Endometrial microvascular endothelial cells (primary cell): Measurements from ENCODE around the gene TCF12. TPM values are rescaled to one million over a fixed set of nuclear protein-coding genes. Genes with fewer than 3 reads are reported as not detected.
"Not testable (repeated sequence)": the region's sequence is repeated elsewhere in the genome, so short reads cannot be mapped to it uniquely, and the experiment has no call there.

Experiments used
- in situ Hi-C: cut with HindIII; loops from 2 replicates; pipeline ENCODE4 v1.10.0; 2017; ENCODE audit warnings: low sequenced_read_pairs, low pct_unique_long_range_greater_than_20kb; ENCODE audit errors: inconsistent ontology term
- total RNA-seq: library from RNA; depleted of rRNA; stranded (reverse); fragments of >200 nt; gene quantifications from one replicate; pipeline ENCODE4 v1.2.3, GENCODE V29; 2015; ENCODE audit errors: inconsistent ontology term

The TCF12 gene
- total RNA-seq, 1 donor from 2014 or later, result 40.4 TPM

DNA sequence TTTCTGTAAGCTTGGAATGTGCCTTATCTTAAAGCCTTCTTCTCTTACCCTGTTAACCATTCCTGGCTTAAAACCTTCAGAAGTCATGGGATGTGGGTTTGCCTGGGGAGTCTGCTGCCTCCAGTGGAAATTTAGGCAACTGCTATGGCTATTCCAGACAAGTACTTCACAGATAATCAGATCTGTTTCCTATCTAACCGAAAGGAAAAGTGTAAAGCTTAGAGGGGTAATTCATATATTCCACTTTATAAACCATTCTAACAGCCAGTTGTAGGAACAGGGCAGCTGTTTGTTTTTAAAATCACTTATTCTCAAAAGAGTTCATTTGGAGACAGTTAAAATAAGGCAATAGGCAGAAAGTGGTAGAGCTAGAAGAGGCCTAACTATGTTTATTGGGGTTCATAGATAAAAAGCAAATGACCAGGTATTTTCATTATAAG is 219.9 kb downstream of the TCF12 start:
- in situ Hi-C loops, result loop anchor here (25.0 kb wide), 2 partner anchors 201 to 651 kb away; no protein-coding TSS in a partner anchor

DNA sequence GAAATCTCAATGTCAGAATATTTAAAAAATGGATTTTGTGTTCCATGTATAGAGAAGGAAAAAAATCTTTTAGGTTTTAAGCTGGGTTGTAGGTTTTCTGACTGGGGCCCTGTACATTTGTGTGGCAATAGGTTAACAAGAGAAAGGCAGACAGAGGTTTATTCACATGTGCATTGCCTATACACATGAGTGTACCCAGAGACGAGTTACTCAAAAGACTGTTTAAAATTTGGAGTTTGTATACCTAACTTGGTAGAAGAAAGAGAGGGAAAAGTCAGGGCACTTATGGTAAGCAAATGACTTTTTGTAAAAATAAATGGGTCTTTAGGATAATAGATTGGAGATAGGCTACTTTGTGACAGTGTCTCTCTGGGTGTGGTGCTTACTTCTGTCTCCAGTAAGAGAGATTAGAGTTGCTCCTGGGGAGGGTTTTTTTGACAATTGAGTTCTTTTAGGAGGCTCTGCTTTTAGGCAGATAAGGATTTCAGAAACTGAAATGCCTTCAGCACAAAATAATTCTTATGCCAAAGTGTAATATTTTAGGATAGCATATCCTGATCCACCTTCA is 225.2 kb downstream of the TCF12 start:
- in situ Hi-C loops, result loop anchor here (25.0 kb wide), 2 partner anchors 206 to 656 kb away; no protein-coding TSS in a partner anchor

DNA sequence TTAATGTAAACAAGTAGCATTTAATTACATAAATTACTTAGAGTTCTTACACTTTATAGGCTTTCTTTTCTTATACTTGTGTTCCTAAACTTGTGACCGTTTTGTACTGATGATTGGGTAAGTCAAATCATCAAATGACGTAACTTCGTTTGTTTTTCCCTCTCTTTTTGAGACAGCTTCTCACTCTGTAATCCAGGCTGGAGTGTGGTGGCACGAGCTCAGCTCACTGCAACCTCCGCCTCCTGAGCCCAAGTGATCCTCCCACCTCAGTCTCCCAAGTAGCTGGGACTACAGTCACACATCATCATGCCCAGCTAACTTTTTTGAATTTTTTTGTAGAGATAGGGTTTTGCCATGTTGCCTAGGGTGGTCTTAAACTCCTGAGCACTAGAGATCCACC is 226.0 kb downstream of the TCF12 start:
- in situ Hi-C loops, result loop anchor here (25.0 kb wide), 2 partner anchors 207 to 657 kb away; no protein-coding TSS in a partner anchor

DNA sequence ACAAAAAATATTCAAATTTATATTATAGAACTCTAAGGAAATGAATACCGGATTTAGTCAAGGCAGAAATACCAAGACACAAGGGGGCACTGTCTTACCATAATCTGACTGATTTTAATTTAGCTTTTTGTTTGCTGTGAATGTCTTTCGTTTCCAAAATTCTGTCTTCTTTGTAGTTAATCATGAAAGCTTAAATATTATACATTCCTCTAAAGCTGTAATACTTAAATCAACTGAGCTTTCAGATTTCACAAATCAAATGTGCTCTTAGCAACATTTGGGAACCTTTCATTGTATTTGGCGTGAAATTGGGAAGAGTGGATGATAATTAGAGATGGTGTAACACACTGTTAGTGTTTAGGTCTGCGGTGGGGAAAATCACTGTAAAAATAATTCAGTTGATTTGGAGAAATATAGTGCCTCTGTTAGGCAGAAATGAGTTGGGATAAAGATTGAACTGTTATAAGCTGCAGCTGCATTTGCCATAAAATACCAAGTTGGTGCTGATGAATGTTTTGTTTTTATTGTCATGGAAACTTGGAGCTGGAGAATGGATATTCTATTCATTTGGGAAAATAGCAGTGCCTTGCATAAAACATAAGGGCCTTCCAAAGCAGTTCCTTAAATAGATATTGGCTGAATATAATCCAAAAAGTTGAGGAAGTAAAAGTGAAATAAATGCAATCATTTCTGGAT is 228.2 kb downstream of the TCF12 start:
- in situ Hi-C loops, result loop anchor here (25.0 kb wide), 2 partner anchors 209 to 659 kb away; no protein-coding TSS in a partner anchor

DNA sequence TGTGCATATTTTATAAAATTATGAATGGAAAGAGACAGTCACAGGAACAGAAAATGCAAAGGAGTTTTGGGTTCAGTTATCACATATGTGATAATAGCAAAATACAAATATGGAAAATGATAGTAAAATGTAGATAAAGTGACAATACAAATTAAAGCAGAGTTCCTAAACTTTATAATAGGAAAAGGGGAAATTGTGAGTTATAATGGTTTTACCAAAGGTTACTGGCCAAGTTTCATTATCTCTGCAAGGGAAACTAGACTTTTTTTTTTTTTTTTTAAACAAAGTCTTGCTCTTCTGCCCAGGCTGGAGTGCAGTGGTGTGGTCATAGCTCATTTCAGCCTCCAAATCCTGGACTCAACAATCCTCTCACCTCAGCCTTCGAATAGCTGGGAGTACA is 229.2 kb downstream of the TCF12 start:
- in situ Hi-C loops, result loop anchor here (25.0 kb wide), 2 partner anchors 210 to 660 kb away; no protein-coding TSS in a partner anchor

DNA sequence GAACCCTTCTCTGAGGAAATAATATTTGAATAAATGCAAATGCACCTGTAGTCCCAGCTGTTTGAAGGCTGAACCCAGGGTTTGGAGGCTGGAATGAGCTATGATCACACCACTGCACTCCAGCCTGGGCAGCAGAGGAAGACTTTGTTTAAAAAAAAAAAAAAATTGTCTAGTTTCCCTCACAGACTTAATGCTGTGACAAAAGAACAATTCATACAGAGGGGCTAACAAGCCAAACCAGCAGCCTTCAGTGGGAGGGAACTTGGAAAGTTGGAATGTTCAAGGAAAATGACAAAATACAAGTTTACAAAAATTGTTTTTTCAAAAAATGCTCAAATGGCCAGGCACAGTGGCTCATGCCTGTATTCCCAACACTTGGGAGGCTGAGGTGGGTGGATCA is 229.8 kb downstream of the TCF12 start:
- in situ Hi-C loops, result loop anchor here (25.0 kb wide), 2 partner anchors 211 to 661 kb away; no protein-coding TSS in a partner anchor

DNA sequence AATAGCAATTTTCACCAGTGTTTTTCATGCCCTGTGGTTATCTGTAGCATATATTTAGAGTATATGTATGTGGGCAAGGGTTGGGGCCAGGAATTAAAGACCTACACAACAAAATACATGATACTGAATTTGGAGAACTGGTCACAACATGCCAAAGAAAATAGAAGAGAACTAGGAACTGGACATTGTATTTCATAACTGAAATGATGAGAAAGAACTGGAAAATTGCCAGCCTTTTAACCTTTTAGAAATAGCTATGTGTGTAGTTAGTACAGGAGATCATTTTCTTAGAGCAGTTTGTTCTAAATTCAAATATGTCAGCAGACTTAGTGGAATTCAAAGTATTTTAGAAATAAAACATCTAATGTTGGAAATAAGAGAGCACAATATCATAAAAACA is 230.8 kb downstream of the TCF12 start:
- in situ Hi-C loops, result loop anchor here (25.0 kb wide), 2 partner anchors 212 to 662 kb away; no protein-coding TSS in a partner anchor

DNA sequence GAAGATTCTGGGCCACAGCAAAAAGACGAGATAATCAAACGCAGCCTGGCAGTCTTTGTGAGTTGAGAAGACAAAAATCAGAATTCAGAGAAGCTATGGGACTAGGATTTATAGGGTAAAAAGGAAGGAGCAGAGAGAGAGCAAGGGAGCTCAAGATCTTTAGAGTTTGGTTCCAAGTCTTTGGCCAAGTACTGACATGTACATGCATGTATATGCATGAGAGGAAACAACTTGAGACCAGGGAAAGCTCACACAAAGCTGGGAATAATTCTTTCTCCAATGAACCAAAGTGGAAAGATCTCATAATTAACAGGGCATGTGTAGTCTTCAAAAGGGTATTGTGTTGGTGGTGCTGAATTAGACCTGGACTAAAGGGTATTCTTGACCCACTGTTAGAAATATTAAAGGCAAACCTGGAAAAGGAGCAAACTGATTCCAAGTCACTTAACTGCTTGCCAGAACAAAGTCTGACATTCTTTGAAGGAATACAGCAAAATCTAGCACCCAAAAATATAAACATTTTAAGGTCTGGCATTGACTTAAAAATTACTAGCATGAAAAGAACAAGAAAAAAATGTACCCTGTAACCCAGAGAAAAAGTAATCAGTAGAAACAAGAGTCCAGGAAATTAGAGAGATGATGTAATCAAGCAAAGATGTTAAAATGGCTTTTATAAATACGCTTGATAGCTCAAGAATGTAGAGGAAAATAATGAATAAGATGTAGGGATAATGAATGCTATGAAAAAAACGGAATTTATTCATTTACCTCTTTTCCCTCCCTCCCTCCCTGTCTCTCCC is 231.8 kb downstream of the TCF12 start:
- in situ Hi-C loops, result no loop called here

DNA sequence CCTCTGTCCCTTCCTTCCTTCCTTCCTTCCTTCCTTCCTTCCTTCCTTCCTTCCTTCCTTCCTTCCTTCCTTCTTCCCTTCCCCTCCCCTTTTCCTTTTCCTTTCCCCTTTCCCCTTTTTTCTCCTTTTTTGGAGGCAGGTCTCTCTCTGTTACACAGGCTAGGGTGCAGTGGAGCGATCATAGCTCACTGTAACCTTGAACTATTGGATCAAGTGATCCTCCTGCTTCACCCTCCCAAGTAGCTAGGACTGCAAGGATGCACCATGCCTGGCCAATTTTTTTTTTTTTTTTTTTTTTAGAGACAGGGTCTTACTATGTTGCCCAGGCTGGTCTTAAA is 232.4 kb downstream of the TCF12 start:
- in situ Hi-C loops, result not testable (repeated sequence)

DNA sequence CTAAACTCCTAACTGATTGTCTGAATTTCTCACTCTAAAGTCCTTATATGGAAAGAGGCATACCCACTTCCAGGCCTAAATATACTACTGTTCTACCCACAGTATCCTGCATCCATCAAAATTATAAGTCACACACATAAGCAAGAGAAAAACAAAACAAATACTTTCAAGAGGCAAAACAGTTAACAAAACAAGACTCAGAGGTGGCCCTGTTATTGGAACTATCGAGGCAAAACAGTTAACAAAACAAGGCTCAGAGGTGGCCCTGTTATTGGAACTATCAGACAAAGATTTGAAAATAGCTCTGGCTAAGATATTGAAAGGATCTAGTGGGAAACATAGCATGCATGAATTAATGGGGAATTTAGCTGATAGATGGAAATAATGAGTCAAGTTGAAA is 233.7 kb downstream of the TCF12 start:
- in situ Hi-C loops, result no loop called here

DNA sequence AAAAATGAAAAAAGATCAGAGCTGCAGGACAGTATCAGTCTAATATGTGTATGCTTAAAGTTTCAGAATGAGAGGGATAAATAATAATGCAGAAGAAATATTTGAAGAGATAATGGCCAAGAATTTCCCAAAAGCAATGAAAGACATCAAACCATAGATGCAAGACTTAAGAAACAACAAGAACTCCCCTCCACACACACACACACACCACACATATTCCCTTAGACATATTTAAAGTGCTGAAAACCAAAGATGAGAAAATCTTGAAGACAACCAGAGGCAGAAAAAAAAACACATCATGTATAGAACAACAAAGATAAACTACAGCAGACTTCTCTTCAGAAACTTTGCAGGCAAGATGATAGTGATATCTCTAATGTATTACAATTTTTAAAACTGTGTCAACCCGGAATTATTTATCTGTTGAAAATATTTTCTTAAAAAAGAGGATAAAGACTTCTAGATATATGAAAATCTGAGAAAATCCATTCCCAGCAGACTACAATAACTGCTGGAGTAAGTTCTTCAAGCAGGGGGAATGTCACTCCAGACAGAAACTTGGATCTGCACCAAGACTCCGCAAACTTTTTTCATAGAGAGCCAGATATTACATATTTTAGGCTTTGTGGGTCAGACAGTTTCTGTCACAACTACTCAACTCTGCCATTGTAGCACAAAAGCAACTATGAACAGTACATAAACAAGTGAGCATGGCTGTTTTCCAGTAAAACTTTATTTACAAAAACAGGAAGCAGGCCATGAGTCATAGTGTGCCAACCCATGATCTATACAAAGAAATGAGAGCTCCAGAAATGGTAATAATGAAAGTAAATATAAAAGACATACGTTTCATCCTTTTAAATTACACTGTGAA is 234.5 kb downstream of the TCF12 start:
- in situ Hi-C loops, result no loop called here

DNA sequence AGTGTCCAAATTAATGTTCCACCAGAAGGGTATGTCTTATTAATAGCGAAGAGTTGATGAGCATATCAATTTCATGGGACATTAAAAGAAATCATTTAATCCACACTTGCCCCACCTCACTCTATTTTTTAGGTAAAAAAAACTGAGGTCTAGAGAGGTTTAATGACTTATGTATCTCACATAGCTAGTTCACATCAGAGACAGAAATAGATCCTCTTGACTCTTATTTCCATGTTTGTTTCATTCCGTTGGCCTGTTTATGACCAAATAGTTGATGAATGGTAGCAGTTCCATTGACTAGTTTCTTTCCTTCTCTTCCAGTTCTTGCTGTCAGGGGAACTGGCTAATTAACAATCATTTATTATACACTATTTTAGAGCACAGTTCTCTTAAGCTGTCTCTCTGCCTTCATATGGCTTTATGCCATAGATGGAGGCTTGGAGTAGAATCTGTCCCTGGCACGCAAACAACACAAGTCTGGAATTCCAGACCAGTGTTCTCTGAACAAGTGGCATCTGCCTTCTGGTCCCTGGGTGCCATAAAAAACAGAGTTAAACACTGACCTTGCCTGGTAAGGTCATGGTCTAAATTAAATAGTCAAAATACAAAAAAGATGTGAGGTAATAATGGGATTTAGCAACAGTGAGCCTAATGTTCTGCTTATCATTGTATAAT is 237.9 kb downstream of the TCF12 start:
- in situ Hi-C loops, result no loop called here

DNA sequence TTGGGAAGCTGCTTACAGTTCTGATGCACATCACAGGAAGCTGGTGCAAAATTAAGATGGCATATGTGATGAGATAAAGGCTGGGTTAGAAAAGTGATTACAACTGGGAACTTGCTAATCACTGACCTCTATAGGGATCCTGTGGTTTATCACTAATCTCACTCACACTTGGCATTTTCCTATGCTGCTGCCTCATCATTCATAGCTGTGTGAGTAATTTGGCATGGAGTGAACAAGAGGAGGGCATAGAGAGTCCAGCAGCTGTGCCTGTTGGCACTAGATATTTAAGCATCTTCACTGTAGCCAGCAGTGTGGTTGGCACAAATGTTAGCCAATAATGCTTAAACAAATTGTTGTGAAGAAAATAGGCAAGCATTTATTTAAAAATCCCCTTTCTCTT is 240.1 kb downstream of the TCF12 start:
- in situ Hi-C loops, result no loop called here

DNA sequence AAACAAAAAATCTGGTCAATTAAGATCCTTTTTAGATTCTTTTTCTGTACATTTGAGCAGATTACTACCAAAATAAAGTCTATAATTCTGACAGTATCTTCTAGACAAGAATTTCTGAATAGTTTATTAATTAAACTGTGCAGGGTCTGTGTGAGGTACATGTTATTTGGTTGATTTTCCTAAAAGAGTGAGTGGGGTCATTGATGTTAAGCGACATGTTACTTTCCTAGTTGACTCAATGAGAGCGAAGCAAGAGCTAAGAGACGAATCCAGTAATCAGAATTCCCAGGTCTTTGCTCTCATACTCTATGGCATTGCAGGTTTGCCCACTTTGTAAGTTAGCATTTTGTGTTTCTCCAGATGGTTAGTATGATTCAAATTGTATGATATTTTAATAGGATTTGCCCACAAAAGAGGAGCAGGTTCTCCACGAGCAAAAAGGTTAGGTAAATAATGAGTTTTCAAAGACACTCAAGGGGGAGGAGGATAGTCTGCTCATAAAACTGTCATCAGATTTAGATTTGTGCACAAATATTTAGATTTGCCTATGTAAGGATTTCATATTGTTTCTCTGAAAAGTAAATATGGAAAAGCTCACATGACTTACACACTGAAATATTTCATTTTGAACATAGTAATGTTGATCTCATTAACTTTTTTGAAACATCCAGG is 240.7 kb downstream of the TCF12 start:
- in situ Hi-C loops, result no loop called here

DNA sequence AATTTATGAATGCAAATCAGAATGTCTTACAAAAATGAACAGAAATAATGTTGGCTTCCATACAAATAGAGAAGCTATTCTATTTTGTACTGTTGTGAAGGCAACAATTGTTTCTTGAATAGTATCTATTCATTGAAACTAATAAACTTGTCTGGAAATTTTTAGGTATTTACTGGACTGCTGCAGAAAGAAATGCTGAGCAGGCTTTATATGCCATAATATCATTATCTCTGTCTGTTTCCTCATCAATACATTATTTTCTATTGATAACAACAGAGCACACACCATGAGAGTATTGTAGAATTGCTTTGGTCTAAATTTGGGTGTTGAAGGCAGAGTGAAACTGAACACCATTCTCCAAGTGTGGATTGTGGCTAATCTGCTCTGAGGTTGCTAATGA is 241.3 kb downstream of the TCF12 start:
- in situ Hi-C loops, result no loop called here

DNA sequence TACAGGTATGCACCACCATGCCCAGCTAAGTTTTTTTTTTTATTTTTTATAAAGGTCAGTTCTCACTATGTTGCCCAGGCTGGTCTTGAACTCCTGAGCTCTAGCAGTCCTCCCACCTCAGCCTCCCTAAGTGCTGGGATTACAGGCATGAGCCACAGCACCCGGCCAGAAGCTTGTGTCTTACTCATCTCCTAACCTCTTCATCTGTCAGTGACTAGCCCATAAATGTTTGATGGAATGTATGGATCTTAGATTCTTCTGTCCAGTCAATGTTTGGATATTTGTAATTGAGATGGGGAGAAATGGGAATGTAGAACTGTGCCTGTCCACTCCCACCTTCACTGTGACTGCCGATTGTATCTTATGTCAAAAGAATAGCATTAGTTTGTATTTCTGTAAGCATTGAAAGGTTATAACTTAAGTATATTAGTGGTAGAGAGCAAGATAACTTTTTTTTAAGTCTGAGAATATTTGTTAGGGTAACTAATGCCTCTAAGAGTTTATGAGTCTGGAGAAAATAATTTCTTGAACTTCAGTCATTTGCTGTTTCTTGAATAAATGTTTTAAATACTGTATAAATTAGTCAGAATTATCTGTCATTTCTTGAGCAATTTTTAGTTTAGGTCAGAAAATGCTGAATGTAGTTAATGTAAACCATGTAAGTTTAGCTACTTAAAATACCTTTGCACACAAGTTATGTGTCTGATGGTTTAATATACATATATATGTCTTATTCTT is 242.5 kb downstream of the TCF12 start:
- in situ Hi-C loops, result no loop called here

DNA sequence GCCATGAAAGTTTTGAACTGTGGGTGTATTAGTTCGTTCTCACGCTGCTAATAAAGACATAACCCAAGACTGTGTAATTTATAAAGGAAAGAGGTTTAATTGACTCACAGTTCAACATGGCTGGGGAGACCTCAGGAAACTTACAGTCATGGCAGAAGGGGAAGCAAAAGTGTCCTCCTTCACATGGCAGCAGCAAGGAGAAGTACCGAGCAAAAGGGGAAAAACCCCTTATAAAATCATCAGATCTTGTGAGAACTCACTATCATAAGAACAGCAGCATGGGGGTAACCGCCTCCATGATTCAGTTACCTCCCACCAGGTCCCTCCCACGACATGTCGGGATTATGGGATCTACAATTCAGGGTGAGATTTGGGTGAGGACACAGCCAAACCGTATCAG is 245.8 kb downstream of the TCF12 start:
- in situ Hi-C loops, result not testable (repeated sequence)
